HG02623 (cell line): Measurements from ENCODE around the gene XRCC1.
A peak's percentile ranks its signal among the peaks of the same experiment; 100 is the strongest.
"Not testable (repeated sequence)": the region's sequence is repeated elsewhere in the genome, so short reads cannot be mapped to it uniquely, and the experiment has no call there.

Experiments used
- ATAC-seq: cut with Tn5 transposase; IDR thresholded peaks from one replicate; pipeline ENCODE4 v1.9.1; 2021; ENCODE audit warnings: moderate library complexity; ENCODE audit not compliant: unreplicated experiment

Gene XRCC1

DNA sequence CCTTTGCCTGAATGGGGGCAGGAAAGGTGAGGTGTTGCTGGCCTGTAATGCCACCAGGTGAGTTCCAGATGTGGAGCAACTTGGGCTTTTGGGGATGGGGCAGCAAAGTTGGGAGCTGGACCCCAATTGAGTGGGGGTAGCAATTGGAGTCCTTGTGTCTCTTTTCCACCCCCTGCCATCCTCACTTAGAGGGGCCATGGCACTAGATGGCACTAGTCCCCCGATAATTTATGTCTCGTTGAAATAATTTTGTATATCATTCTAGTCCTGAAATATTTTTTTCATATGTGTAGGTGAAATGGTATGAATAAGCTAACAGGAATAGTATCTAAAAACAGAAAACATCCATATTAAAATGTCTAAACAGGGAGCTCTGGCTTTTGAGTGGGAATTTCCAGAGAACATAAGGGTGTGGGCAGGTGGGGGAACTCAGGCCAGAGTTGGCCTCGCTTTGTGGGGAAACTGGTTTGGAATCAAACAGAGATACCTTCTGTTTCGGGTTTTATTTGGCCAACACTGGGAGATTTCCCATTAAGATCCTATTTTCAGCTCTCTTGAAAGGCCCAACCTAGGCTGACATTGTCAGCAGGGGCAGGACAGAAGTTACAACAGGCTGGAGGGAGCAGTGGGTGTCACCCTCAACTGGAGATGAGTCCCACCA lies 24.4 kb upstream of the XRCC1 start:
- ATAC-seq: no peak

DNA sequence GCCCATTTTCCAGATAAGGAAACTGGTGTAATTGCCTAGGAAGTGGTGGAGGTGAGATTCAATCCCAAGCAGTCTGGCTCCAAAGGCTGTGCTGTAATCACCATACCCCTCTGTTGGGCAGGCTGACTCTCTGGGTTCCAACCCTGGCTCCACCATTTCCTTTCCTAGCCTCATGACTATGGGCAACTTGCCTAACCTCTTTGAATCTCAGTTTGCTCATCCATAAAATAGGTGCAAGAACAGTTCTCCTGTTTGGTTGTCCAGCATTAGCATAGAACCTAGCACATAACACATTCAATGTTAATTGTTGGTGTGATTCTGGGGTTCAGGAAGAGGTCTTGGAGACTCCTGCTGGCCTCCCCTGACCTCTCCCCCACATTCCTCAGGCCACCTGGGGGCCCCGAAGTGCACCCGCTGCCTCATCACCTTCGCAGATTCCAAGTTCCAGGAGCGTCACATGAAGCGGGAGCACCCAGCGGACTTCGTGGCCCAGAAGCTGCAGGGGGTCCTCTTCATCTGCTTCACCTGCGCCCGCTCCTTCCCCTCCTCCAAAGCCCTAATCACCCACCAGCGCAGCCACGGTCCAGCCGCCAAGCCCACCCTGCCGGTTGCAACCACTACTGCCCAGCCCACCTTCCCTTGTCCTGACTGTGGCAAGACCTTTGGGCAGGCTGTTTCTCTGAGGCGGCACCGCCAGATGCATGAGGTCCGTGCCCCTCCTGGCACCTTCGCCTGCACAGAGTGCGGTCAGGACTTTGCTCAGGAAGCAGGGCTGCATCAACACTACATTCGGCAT lies 23.3 kb upstream of the XRCC1 start:
- ATAC-seq: no peak

DNA sequence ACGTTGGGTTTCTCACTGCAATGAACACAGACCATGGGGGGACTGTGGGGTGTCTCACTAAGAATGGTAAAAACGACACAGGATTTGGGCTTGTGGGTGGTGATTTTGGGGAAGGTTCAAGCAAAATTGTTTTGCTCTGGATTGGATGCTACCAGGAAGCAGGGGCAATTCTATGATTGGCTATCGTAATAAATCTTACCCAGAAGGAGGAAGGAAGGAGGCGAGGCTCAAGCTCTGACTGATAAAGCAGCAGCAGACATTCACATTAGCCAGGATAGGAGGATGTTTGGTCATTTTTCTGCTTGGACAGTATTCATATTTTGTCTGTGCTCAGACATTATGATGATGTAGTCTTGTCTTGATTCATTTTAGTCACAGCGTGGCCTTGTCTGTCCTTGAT lies 22.5 kb upstream of the XRCC1 start:
- ATAC-seq: no peak

DNA sequence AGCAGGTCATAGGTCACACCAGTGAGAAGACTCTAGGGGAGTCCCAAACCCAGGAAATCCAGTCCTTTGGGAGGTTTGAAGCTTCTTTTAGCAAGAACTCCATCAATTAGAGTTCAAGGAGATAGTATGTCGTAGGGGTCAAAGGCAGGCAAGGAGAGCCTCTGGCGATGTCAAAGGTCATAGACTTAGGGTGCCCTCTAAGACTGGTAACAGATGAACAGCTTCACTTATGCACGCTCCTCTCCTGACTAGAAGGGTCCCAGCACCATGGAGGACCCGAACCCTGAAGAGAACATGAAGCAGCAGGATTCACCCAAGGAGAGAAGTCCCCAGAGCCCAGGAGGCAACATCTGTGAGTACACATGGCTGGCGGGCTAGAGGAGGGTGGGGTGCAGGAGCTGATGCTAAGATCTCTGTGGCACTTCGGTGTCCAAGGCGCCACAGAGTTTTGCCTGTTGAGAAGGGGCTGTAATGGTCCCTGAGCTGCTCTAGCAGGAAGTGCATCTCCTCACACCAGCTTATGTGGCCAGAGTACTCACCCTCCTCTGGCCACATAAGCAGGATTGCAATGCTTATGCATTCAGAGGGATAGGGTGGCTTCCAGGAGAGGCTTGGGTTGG lies 21.6 kb upstream of the XRCC1 start:
- no peak for ATAC-seq

DNA sequence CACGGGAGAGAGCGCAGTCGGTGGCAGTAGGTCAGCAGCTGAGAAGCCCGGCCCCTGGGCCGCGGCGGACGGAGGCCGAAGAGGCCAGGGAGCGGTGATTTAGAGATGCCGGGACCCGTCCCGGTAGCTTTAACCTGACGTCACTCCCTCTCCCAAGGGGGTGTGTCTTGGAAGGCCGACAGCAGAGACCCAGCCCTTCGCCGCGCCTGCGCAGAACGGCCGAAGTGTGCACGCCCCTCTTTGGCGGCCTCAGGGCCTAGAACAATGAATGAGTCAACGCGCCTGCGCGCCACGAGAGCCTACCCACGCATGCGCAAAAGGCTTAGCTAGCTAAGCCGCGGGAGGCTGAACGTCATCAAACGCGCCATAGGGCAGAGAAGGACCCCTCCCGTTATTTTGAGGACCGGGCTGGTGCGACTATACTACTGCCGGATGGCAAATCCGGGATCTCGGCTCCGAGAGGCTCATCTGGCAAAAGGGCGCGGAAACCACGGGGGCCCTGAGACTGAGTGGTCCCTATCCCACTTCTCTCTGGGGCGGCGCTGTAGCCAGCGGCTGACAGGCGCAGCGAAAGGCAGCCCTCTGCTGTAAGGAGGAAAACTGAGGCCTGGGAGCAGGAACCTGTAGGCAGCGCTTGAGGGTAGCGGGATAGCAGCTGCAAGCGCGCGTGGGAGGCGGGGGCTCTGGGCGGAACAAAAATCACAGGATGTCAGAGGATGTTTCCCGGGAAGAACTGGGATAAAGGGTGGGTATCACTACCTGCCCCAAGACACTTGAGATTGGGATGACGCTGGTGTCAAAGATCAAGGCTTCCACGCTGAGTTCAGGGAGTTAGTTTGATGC lies 20.9 kb upstream of the XRCC1 start, which contains the start of the genes IRGQ and ZNF576:
TSS of gene IRGQ (minus strand) at position 136 of the 843 bp plus-strand sequence. CDS start 796 bp downstream, outside the sequence.
TSS of gene ZNF576 (plus strand) at position 597 of the 843 bp plus-strand sequence. CDS start 514 bp downstream, outside the sequence.
- peak; percentile 74 for ATAC-seq

DNA sequence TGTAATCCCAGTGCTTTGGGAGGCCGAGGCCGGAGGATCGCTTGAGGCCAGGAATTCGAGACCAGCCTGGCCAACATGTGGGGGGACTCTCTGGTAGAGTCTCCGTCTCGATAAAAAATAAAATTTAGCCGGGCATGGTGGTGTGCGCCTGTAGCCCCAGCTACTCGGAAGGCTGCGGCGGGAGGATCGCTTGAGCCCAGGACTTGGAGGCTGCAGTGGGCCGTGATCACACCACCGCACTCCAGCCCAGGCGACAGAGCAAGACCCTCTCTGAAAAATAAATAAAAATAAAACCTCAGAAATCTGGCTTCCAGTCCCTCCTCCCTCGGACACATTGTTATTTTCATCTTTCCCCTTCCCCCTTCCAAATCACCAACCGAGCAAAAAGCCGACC lies 20.3 kb upstream of the XRCC1 start:
- ATAC-seq: no peak

DNA sequence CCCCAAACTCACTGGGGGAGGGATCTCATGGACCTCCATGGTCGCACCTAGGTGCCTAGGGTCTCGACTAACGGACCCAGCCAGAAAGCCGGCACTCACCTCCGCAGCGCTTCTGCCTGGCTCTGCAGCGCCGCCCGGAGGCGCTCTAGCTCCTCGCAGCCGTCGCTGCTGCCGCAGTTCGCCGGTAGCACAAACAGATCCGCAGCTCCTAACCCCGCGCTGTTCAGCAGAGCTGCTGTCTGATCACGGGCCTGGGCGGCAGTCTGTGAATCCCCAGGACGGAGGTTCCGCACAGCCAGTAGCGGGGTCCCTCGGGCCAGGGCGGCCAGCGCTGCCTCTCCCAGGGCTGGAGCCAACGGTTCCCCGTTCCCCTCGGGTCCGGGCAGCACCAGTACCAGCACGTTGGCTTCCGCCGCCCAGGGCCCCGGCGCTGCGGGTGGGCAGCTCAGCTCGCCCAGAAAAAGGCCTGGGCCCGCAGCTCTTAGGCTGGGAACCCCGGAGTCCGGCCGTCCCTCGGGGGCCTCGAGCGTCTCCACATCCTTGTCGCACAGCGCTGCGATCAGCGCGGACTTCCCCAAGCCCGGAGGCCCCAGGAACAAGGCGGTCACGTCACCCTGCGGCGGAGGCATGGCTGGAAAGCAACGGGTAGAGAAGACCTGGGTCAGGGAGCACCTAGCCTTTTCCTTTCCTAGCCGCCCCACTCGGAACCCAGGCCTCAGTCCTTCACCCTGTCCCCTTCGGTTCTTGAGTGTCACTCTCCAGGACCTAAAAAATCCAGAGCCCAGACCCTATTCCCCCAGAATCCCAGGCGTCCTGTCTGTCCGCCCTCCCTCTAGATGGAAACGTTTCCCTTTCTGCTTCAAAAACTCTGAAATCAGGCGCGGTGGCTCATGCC lies 19.6 kb upstream of the XRCC1 start:
- no peak for ATAC-seq

DNA sequence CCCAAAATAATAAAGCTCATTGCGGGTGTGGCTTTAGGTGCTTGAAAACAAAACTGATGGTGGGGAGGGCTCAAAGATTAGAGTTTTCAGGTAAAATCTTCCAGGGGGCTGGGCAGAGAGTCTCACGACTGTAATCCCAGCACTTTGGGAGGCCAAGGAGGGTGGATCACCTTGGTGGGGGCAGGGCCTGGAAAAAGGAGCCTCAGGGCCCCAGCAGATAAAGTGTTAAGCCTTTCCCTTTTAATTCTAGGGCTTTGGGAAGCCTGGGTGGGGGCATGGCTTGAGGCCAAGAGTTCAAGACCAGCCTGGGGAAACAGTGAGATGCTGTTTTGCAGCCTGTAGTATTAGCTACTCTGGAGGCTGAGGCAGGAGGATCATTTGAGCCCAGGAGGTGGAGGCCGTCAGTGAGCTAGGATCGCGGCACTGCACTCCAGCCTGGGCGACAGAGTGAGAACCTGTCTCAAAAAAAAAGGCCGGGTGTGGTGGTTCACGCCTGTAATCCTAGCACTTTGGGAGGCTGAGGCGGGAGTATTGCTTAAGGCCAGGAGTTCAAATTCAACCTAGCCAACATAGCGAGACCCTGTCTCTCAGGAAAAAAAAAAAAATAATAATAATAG lies 18.9 kb upstream of the XRCC1 start:
- no peak for ATAC-seq

DNA sequence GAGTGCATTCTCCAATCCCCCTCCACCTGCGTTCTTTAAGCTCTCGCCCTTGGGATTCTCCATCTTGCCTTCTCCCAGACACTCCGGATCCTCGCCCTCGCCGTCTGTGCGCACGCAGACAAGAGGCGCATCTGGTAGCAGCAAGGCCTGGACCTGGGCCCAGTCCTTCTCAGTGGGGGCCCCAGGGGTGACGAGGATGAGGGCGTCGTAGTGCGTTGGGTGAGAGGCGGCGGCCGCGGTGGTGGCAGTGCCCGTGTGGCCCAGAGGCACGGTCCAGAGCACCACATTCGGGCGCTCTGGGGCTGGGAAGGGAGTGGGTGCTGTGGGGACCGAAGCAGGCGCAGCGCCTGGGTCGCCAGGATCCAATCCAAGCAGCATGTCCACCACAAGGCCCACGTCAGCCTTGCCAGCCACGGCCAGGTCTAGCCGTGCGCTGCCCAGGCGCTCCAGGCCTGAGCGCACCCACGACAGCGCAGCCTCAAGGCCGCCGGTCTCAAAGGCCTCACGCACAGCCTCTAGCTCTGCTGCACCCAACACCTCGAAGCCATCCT lies 17.5 kb upstream of the XRCC1 start:
- ATAC-seq: no peak

DNA sequence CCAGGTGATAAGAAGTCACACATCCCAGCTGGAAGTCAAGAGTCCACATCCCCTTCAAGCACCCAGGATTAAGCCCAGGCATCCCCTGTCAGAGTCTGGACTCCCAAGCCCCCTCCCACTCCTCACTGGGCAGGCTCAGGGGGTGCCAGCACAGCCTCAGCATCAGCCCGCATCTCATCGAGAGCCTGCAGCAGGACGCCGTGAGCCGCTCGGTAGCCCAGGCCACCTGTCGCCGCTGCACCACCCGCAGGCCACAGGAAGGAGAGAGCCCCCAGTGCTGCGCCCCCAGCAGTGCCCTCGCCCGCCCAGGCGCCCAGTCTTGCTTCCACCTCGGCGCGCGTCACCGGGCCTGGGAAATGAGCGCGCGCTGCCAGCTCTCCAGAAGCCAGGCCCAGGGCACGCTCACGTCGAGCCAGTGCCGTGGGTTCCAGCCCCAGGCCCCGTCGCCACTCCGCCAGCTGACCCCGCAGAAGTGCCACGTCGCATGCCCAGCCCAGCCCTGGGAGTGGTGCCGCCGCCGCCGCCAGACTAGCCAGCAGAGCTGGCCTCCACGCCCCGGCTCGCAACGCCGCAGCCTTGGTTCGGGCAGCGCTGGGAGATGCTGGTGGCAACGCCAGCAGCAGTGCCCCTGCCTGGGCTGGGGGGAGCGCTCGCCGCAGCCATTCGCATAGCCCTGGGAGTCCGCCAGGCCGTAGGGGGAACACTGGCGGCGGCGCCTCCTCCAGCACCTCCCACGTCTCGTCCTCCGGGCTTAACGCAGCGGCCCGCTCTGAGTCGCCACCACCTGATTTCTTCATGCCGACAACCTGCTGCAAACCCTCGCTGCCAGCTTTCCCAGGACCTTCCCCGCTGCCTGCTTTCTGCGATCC lies 16.8 kb upstream of the XRCC1 start:
- no peak for ATAC-seq

DNA sequence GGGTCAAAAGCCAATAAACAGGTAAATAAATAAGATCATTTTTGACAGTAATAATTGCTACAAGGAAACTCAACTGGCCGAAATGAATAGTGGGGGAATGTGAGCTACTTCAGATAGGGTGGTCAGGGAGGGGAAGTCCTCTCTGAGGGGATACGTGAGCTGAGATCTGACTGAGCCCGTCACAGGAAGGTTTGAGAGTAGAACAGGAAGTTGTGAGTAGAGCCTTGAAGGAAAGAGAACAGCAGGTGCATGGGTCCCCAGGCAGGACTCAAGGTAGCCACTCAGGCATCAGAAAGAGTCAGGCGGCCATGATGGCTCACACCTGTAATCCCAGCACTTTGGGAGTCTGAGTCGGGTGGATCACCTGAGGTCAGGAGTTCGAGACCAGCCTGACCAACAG lies 14.4 kb upstream of the XRCC1 start:
- ATAC-seq: no peak

DNA sequence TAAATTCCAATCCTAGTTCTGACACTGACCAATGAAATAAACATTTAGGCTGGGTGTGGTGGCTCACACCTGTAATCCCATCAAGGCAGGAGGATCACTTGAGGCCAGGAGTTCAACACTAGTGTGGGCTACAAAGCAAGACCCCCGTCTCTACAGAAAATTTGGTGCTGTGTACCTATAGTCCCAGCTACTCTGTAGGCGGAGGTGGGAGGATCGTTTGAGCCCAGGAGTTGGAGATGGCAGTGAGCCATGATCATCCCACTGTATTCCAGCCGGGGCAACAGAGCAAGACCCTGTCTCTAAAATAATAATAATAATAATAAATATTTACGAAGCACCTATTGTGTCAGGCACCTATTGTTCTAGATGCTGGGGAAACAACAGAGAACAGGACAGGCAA lies 13.9 kb upstream of the XRCC1 start:
- no peak for ATAC-seq

DNA sequence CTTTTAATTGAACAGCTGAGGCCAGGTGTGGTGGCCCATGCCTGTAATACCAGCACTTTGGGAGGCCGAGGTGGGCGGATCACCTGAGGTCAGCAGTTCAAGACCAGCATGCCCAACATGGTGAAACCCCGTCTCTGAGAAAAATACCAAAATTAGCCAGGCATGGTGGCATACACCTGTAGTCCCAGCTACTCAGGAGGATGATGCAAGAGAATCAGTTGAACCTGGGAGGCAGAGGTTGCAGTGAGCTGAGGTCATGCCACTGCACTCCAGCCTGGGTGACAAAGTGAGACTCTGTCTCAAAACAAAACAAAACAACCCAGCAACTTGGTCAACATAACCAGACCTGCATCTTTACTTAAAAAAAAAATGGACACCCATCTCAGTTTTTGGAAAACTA lies 11.7 kb upstream of the XRCC1 start:
- not testable (repeated sequence) for ATAC-seq

DNA sequence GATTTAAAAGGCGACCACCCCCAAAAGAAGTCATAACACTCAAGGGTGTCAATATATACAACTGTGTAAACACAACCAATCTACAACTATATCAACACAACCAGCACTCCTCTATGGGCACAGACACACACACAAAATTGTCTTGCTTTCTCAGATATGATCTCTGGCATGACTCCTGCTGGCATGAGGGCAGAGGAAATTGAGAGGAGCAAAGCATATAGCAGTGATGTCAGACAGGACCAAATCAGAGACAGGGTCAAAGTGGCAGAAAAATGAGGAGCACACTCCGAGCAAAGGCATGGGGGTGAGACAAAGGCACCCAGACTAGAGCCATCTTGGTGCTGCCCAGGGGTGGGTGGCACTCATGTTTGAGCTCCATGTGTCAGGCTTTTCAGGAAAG lies 11.0 kb upstream of the XRCC1 start:
- no peak for ATAC-seq

DNA sequence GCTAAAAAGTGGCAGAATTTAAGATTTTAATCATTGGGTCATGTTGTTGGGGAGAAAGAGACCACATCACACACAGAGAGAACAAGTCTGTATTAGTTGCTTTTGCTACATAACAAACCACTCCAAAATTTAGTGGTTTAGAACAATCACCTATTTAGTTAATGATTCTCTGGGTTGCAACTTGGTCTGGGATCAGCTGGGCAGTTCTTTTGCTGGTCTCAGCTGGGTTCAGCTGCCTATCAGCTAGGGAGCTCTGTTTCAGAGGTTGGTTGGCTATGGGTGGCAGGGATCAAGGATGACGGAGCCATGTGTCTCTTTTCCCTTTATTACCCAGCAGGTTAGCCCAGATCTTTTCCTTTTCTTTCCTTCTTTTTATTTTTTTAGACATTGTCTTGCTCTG lies 9.2 kb upstream of the XRCC1 start:
- no peak for ATAC-seq

DNA sequence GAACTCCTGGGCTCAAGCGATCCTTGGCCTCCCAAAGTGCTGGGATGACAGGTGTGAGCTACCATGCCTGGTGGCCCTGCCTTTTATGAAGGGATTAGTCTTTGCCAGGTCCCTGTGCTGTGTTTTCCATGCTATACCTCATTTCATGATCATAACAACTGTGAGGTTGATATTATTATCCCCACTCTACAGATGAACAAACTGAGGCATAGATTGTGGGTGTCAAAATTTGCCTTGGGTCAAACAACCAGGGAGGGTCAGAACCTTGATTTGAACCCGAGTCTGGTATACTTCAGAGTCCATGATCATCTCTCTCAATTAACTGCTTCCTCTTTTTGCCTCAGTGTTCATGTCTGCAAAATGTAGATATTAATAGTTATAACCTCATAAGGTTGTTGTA lies 7.2 kb upstream of the XRCC1 start:
- no peak for ATAC-seq

DNA sequence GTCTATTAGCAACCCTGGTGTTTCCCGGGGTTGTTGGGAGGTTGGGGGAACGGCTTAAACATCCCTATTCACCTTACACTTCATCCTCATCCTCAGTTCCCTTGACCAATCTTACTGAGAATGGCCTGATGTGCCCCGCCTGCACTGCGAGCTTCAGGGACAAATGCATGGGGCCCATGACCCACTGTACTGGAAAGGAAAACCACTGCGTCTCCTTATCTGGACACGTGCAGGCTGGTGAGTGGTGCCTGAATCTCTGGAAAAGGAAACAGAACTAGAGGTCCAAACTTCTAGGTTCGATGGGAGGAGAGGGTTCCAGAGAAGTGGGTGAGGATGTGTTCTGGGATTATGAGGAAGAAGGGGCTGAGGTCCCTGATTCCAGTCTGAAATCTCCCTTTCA lies 6.1 kb upstream of the XRCC1 start:
- ATAC-seq: no peak

DNA sequence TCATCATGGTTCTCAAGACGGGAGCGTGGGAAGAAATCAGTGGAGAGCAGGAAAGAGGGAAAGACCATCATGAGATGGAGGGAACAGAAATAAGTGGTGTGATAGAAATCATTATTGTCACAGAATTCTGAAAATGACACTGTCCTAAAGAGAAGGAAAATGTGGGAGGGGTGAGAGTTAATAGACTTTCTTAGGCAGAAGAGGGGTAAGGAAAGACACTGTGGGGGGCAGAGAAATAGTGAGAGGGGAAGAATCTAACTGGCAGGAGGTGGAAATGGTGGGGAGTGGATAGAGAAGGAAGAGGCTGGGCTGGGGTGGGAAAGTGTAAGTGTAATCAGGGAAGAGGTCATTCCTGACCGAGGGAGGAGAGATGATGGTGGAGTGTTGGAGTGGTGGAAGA lies 3.5 kb upstream of the XRCC1 start:
- no peak for ATAC-seq
